SIG-M5 (cell line): Measurements from ENCODE around the gene CD83.

Source experiments
- DNase-seq: peaks from one replicate; lab custom pipeline; 2025; lab: John Stamatoyannopoulos, UW

The CD83 gene

GRCh38 chr6:14123386-14124111, 6.0 kb downstream of the CD83 start:
- DNase-seq = peak; percentile 19

DNA sequence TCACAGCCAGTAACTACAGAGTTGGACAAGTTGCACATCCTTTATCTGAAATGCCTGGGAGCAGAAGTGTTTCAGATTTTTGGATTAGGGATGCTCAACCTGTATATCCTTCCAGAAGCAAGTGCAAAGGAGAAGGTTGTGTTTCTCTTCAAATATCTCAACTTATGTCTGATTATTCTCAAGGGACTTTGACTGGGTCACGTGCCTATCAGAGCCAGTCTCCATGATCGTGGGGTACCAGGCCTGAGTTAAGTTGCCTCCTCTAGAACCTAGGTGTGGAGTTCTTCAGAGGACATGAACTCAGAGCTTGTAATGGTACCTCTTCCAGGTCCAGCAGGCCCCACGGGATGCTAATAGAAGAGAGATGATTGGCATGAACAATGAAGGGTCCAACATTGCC, 7.8 kb downstream of the CD83 start:
- no peak for DNase-seq

GRCh38 chr6:14126191-14126590, 8.6 kb downstream of the CD83 start:
- no peak for DNase-seq

- no peak for DNase-seq
These were observed 10.0 kb downstream of the CD83 start for GRCh38 chr6:14127611-14128010.

- no peak for DNase-seq
These were observed 10.4 kb downstream of the CD83 start for GRCh38 chr6:14128012-14128411.

GRCh38 chr6:14128746-14129145, 11.2 kb downstream of the CD83 start:
- DNase-seq = no peak

- no peak for DNase-seq
These were observed 12.0 kb downstream of the CD83 start for GRCh38 chr6:14129575-14129974.

DNA sequence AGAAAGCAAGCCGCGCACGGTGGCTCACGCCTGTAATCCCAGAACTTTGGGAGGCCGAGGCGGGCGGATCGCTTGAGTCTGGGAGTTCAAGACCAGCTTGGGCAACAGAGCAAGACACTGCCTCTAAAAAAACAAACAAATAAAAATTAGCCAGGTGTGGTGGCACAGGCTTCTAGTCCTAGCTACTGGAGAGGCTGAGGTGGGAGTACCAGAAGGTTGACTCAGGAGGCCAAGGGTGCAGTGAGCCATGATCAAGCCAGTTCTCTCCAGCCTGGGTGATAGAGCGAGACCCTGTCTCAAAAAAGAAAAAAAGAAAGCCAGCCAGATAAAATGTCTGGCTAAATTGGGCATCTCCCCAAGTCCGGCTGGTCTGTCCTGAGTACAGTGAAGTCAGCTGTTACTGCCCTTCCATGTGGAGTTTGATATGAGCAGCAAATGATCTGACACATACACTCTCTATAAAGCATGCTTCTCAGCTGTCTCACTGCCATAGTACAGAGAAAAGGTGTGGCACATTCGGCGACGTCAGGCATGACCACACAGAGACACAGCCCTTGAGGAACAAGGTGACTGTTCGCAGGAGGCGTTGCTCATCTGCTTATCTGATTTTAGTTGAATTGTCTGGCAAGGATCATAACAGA, 13.0 kb downstream of the CD83 start:
- no peak for DNase-seq

DNA sequence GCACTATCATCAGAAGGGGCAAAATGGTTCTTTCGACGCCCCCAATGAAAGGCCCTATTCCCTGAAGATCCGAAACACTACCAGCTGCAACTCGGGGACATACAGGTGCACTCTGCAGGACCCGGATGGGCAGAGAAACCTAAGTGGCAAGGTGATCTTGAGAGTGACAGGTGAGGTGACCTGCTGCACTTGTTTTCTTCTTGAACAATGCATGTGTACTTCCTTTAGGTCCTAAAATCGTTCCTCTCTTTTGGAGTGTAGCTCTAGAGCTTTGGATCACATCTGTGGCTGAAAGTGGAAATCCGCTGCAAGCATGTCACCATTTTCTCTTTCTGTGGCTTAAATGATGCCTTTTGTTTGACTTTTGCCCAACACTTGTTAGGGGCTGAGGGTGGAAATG, 14.0 kb downstream of the CD83 start:
- DNase-seq = no peak

DNA sequence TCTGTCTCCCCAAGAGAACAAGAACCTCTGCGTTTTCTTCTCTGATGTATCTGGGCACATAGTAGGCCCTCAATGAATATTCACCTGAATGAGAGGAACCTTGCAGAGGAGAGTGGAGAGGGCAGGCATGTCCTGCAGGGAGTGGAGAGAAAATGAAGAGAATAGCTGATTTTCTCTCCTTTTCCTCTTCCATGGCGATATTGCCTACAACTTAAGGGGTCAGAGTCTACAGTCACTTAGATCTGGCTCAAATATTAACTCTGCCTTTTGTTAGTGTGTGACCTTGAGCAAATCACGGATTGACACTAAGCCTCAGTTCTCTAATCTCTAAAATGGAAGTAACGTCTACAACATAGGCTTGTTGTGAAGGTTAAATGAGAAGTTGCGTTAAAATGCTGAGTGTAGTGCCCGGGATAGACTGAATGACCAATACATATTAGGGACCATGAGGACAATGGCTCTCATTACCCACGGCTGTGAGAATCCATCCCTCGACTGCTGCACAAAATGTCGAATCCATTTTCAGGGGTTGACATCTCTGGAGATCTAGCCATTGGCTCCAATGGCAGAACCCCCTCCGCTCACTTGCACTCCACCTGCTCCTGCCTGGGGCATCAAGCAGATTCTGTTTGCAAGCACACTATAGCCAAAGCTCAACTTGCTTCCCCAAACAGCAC, 14.8 kb downstream of the CD83 start:
- DNase-seq = no peak

DNA sequence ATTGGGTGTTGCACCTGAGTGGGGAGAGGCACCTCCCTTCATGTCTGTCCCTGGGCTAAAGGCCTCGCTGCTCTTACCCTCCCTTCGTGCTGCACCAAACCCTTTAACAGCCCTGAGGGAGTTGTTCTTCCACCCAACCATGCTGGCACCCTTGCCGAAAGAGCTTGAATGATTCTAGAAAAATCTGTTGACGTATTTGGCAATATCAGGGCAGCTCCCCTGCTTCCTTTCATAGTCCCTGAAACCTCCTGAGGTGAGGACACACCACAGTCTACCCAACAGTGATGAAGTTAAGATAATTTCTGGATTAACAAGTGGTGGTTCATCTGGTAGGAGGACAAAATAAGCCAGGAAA, 15.3 kb downstream of the CD83 start:
- no peak for DNase-seq

DNA sequence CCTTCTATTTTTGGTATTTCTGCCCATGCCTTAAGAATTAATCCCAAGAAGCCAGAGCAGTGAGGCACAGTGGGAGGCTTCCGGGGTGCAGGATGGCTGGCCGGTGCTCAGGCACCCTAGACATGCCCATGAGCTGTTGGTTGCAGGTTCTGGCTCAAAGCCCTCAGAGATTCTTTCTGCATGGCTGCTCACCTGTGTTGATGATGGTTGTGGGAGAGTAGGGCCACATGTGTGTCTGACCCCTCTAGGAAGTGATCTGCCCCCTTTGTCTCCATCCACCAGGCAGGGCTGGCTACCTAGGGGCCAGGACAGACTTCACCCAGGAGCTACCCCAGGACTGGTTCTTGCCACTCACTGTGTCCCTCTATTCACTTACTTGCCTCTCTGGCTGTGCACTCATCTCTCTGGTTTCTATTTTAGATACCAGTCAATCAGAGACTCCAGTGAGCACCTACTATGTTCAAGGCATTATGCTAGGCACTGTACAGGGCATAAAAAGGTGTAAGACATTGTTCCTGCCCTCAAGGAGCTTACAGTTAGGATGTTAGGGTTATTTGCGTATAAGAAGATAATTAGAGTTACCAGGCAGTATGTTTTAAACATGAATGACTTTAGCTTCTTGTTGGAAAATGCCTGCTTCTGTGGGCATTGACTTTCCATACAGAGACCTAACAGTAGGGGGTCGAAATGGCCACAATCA, 16.8 kb downstream of the CD83 start:
- DNase-seq = no peak

DNA sequence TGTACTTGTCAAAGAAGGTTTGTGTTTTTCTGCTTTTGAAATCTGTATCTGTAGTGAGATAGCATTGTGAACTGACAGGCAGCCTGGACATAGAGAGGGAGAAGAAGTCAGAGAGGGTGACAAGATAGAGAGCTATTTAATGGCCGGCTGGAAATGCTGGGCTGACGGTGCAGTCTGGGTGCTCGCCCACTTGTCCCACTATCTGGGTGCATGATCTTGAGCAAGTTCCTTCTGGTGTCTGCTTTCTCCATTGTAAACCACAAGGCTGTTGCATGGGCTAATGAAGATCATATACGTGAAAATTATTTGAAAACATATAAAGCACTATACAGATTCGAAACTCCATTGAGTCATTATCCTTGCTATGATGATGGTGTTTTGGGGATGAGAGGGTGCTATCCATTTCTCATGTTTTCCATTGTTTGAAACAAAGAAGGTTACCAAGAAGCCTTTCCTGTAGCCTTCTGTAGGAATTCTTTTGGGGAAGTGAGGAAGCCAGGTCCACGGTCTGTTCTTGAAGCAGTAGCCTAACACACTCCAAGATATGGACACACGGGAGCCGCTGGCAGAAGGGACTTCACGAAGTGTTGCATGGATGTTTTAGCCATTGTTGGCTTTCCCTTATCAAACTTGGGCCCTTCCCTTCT, 18.4 kb downstream of the CD83 start:
- DNase-seq = no peak

DNA sequence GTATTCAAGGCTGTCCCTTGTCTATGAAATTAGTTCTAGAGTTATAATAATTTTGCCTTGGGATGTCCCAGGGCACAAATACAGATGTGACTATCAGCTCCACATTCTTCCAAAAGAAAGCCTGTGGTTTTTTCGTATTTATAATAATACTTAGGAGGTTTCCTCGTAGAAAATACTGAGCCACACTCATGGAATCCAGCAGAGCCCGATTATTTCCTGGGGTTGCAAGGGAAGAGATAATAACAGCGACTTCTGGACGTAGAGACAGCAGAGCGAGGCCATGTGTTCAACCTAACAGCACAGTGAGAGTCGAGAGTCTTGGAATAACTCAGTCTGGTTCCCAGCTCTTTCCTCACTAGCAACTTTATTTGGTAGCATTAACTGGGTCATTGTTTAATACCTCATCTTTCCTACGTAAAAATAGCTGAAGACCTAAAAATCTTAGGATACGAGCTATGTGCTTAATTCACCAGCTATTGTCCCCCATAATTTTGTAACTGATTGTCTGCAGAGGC, 21.2 kb downstream of the CD83 start:
- DNase-seq = no peak

DNA sequence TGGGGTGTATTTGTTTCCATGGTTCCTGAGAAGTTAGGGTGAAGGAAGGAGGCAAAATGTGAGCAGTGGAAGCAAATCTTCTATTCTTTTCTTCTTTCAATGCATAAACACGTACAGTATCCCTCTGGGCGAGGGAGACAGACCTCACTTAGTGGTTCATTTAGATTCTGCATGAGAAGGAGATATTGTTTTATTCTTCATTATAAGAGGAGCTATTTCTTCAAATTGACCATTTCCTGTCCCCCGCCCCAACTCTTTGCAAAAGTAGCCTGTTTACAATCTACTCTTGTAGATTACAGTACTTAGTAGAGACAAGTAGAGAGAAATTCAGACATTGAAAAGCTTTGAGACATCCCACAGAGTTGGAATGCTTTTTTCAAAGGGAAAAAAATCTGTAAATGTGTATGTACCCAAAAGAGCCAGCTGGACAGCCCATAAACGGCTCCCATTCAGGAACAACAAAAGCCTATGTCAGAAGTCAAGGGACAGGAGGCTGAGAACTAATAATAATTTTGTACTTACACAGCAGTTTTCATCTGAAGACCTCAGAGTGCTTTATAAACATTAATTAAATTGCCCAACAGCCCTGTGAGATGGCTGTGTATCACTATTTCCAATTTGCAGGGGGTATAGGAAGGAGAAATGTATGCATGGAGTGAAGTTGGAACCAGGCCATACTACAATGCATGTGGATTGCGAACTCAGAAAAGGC, 23.9 kb downstream of the CD83 start:
- no peak for DNase-seq

DNA sequence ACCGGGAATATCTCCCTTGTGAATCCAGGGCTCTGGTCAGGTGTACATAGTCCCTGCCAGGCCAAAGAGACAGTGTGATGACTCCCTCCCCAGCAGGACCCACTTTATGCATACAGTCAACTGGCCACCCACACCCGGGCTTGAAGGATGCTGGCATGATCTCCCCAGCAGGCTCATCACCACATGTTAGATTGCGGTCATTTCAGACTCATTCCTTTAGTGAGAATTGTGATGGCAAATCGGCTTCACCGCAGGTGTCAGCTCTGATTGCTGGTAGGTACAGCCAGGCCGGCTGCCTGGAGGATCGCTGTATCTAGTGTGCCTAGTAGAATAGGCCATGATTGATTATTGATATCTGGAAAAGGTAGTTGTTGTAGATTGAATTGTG, 24.5 kb downstream of the CD83 start:
- no peak for DNase-seq

GRCh38 chr6:14142511-14143223, 25.1 kb downstream of the CD83 start:
- DNase-seq = no peak

GRCh38 chr6:14143305-14143704, 25.7 kb downstream of the CD83 start:
- DNase-seq = no peak

- no peak for DNase-seq
These were observed 27.1 kb downstream of the CD83 start for GRCh38 chr6:14144678-14145113.

GRCh38 chr6:14146506-14147096, 29.0 kb downstream of the CD83 start:
- DNase-seq = no peak
